Skin epidermis (tissue), 12 donors: ENCODE results near the gene GSE1.

Experiments used
- H3K27ac ChIP-seq, 21 experiments: fragments of 200-600 bp; sonication (generic) in 11 of 21; one replicate each; pipeline ENCODE4 v1.5.0; 2020; ENCODE audit warnings: mild to moderate bottlenecking in 3 of 21, inconsistent platforms in 2 of 21, moderate library complexity in 2 of 21
- H3K4me3 ChIP-seq, 7 experiments: fragments of 200-600 bp; sonication (generic) in 2 of 7; one replicate each; pipeline ENCODE4 v1.5.0; 2020; ENCODE audit warnings: inconsistent platforms in 2 of 7, mild to moderate bottlenecking in 2 of 7, moderate library complexity in 1 of 7

GSE1 gene

GRCh38 chr16:85573045-85573695 lies 40.0 kb upstream of the GSE1 start:
- H3K27ac ChIP-seq, result peak overlapping the region in 4 of 21 experiments; percentile 34 to 78 (median 54)
- no peak overlapping the region for H3K4me3 ChIP-seq

GRCh38 chr16:85573696-85574641 lies 39.2 kb upstream of the GSE1 start:
- Histone ChIP-seq H3K4me3 (no peak overlapping the region), H3K27ac (peak overlapping the region in 10 of 21 experiments; percentile 12 to 78 (median 42))

GRCh38 chr16:85574672-85575475 lies 38.2 kb upstream of the GSE1 start:
- H3K27ac ChIP-seq, result peak overlapping the region in 8 of 21 experiments; percentile 12 to 78 (median 40)
- H3K4me3 ChIP-seq, result no peak overlapping the region

- no peak overlapping the region for H3K4me3 ChIP-seq
- no peak overlapping the region for H3K27ac ChIP-seq
These were observed 37.2 kb upstream of the GSE1 start for GRCh38 chr16:85575920-85576319.

- Histone ChIP-seq H3K4me3 (no peak overlapping the region), H3K27ac (no peak overlapping the region)
These were observed 36.2 kb upstream of the GSE1 start for GRCh38 chr16:85576944-85577343.

GRCh38 chr16:85577899-85578598 lies 35.1 kb upstream of the GSE1 start:
- Histone ChIP-seq H3K27ac (no peak overlapping the region), H3K4me3 (no peak overlapping the region)

- Histone ChIP-seq H3K27ac (no peak overlapping the region), H3K4me3 (no peak overlapping the region)
These were observed 34.5 kb upstream of the GSE1 start for GRCh38 chr16:85578599-85578948.

- H3K4me3 ChIP-seq, result no peak overlapping the region
- no peak overlapping the region for H3K27ac ChIP-seq
These were observed 33.9 kb upstream of the GSE1 start for GRCh38 chr16:85579191-85579590.

GRCh38 chr16:85579923-85580580 lies 33.1 kb upstream of the GSE1 start:
- no peak overlapping the region for H3K27ac ChIP-seq
- H3K4me3 ChIP-seq, result no peak overlapping the region

GRCh38 chr16:85580684-85581083 lies 32.4 kb upstream of the GSE1 start:
- no peak overlapping the region for H3K4me3 ChIP-seq
- H3K27ac ChIP-seq, result no peak overlapping the region

- H3K4me3 ChIP-seq, result no peak overlapping the region
- peak overlapping the region in 4 of 21 experiments; percentile 8 to 52 (median 37) for H3K27ac ChIP-seq
These were observed 30.7 kb upstream of the GSE1 start for GRCh38 chr16:85582229-85582991.

GRCh38 chr16:85583491-85584181 lies 29.5 kb upstream of the GSE1 start:
- H3K4me3 ChIP-seq, result no peak overlapping the region

GRCh38 chr16:85584267-85584666 lies 28.9 kb upstream of the GSE1 start:
- H3K4me3 ChIP-seq, result no peak overlapping the region
- no peak overlapping the region for H3K27ac ChIP-seq

More at GRCh38 chr16:85583491-85584181, 29.5 kb upstream of the GSE1 start:
- peak overlapping the region in 3 of 21 experiments; percentile 3 to 49 (median 25) for H3K27ac ChIP-seq

- Histone ChIP-seq H3K27ac (no peak overlapping the region), H3K4me3 (no peak overlapping the region)
These were observed 28.3 kb upstream of the GSE1 start for GRCh38 chr16:85584819-85585282.

- H3K4me3 ChIP-seq, result no peak overlapping the region
- no peak overlapping the region for H3K27ac ChIP-seq
These were observed 27.4 kb upstream of the GSE1 start for GRCh38 chr16:85585711-85586110.

- H3K27ac ChIP-seq, result no peak overlapping the region
These were observed 26.6 kb upstream of the GSE1 start for GRCh38 chr16:85586380-85587104.

More at GRCh38 chr16:85586380-85587104, 26.6 kb upstream of the GSE1 start:
- no peak overlapping the region for H3K4me3 ChIP-seq
